HAP-1 (cell line): ENCODE results near the gene DIS3L2.

Source experiments
- DNase-seq, 2 experiments: peaks; one replicate each; pipeline ENCODE4 v3.0.0-alpha.2; 2016 to 2020; ENCODE audit warnings: low spot score in 2 of 2
- H3K27me3 ChIP-seq: fragments of 250-450 bp; sonication (Bioruptor Pico); 2 replicates; pipeline ENCODE4 v1.5.1; 2020; ENCODE audit warnings: low read depth, mild to moderate bottlenecking, moderate library complexity
- H3K36me3 ChIP-seq: fragments of 250-450 bp; sonication (Bioruptor Pico); replicated peaks from 2 replicates; pipeline ENCODE4 v1.5.1; 2020; ENCODE audit warnings: mild to moderate bottlenecking
- H3K4me1 ChIP-seq: fragments of 250-450 bp; sonication (Bioruptor Pico); 2 replicates; pipeline ENCODE4 v1.5.1; 2020; ENCODE audit warnings: mild to moderate bottlenecking
- H3K4me3 ChIP-seq: fragments of 250-450 bp; sonication (Bioruptor Pico); 2 replicates; pipeline ENCODE4 v1.5.1; 2020; ENCODE audit warnings: mild to moderate bottlenecking, moderate library complexity
- H3K9me3 ChIP-seq: fragments of 250-450 bp; sonication (Bioruptor Pico); 2 replicates; pipeline ENCODE4 v1.5.1; 2020; ENCODE audit warnings: mild to moderate bottlenecking, moderate library complexity
- in situ Hi-C: fragments of 300-500 bp; cut with MboI; formaldehyde crosslinking; loops from 3 replicates; pipeline ENCODE4 v1.14.3; 2020; ENCODE audit warnings: low sequenced_read_pairs, inconsistent platforms, mixed read lengths

Gene DIS3L2

DNA sequence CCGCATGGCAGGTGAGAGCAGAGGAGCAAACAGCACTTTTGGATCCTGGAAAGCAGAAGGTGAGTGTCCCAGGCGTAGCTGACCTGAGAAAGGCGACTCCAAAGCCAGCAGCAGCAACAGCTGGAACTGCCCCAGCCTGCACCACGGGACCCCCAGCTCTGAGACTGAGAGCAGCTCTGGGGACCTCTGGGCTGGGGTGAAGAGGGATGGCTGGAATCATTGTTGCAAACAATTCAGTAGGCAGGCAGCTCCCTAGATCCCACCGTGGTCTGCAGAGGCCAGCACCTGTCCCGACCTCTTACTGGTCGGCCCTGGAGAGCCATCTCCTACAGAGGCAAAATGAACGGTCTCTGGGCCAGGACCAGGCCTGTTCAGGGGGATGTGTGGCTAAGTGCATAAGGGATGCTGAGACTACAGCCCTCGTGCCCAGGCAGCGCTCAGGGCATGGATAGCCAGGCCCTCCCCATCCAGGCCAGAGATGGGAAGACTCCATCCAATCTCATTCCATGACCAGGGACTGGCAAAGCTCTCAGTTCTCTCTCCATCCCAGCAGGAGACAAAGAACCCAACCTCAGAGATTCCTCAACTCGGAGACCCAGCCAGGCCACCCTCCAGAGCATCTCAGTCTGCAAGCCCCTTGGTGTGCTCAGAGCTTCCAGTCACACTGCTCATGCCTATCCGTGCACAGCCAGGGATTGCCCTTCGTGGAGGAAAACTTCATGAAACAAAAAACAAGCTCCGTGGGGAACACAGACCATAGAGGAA, 378.8 kb downstream of the DIS3L2 start:
- in situ Hi-C loops: loop anchor here (5.0 kb wide), 1 partner anchor 92 kb away; no protein-coding TSS in a partner anchor
- no peaks in the 10 kb centered on the region for H3K36me3 ChIP-seq
- H3K27me3 ChIP-seq: no peaks in the 10 kb centered on the region
- H3K4me3 ChIP-seq: no peak overlapping the region
- no peaks in the 10 kb centered on the region for H3K4me1 ChIP-seq
- DNase-seq: no peak
- H3K9me3 ChIP-seq: no peaks in the 10 kb centered on the region

DNA sequence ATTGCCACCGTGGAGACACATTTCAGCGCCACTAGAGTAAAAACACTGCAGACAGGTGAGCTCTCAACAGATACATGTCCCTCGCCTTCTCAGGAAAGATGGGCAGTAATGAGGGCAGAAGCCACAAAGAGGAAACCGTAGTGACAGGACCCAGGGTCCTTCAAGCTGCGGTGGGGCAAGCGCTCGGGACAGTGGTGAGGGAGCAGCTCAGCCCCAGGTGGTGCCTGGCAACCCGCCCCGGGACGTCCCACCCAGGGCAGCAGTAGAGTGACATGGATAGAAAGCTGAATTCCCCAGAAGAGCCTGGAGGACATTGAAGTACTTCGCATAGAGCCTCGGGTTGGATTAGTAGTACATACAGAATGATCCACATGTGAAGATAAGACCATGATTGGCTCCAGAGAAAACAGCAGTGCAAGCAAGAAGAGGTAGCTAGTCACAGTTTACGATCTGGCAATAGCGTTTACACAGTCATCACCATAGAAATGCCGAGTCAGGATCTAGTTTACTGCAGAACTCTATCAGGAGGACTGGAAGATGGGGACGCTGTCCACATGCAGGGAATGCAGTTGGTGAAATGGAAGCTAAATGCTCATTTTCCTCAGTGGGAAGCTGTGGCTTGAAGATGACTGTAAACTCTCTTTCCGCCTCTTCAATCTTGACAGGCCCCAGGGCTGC, 379.7 kb downstream of the DIS3L2 start:
- in situ Hi-C loops: loop anchor here (5.0 kb wide), 1 partner anchor 91 kb away; no protein-coding TSS in a partner anchor
- no peaks in the 10 kb centered on the region for H3K36me3 ChIP-seq
- no peaks in the 10 kb centered on the region for H3K27me3 ChIP-seq
- no peak for DNase-seq
- no peaks in the 10 kb centered on the region for H3K4me1 ChIP-seq
- no peaks in the 10 kb centered on the region for H3K9me3 ChIP-seq
- no peak overlapping the region for H3K4me3 ChIP-seq

GRCh38 chr2:232341739-232342126, 380.2 kb downstream of the DIS3L2 start:
- no peaks in the 10 kb centered on the region for H3K36me3 ChIP-seq
- in situ Hi-C loops: loop anchor here (5.0 kb wide), 1 partner anchor 91 kb away; no protein-coding TSS in a partner anchor
- H3K4me3 ChIP-seq: no peak overlapping the region
- DNase-seq: no peak
- no peaks in the 10 kb centered on the region for H3K4me1 ChIP-seq
- no peaks in the 10 kb centered on the region for H3K27me3 ChIP-seq
- no peaks in the 10 kb centered on the region; the same call in 1 of the 2 replicates for H3K9me3 ChIP-seq

DNA sequence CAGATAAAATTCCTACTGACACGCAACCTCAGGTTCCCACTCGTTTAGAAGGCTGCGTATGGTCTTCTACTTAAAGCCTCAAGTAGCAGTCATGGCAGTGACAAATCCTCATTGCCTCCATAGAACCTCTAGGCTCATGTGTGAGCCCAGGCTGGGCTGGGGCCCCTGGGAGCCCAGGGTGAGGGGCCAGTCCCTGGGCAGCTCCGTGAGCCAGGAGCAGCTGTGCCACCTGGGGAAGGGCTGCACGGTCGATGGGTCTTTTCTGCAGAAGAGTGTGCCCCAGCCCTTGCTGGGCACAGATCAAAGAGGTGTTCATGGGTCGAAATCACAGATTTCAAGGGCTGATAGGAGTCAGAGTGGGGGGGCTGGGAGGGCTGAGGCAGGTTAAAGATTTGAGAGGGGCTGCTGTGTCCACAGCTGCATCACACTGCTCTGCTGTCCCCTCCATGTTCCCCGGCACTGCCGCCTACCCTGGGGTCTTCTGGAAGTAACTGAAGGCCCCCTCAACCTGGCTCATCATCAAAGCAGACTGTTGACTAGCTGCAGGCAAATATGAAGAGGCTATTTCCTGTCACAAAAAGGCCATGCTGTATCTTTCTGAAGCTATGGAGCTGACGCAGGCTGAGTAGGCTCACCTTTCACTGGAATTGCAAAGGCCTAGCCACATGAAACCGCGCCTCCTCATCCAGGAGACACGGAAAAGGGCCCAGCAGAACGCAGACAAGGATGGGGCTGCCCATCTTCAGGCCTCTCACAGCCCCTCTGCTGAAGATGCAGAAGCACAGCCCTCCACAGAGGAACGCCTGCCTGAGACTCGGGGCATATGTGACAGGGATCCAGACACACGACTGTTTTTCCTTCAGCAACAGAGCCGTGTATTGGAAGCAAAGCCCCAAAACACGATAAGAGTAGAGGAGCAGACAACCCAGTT, 381.4 kb downstream of the DIS3L2 start:
- no peaks in the 10 kb centered on the region for H3K4me1 ChIP-seq
- H3K27me3 ChIP-seq: no peaks in the 10 kb centered on the region
- in situ Hi-C loops: loop anchor here (5.0 kb wide), 1 partner anchor 89 kb away; no protein-coding TSS in a partner anchor
- H3K9me3 ChIP-seq: no peaks in the 10 kb centered on the region; the same call in 1 of the 2 replicates
- no peak for DNase-seq
- H3K36me3 ChIP-seq: no peaks in the 10 kb centered on the region
- no peak overlapping the region for H3K4me3 ChIP-seq

DNA sequence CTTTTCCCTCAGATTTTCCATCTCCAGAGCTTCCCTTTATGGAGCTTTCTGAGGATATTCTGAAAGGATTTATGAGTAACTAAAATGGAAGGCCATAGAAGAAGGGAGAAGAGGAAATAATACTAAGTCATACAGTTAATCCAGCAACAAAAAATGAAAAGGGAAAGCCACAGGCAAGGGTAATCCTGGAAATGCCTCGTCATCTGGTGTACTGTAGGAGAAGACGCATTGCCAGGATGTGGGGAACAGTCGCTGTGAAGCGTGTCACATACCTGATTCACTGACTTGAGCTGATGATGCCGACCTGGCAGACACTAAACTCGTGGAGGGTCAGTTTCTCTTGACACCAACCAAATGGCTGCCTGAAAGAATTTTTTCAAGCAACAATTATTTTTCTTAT, 382.3 kb downstream of the DIS3L2 start:
- no peaks in the 10 kb centered on the region for H3K4me1 ChIP-seq
- no peaks in the 10 kb centered on the region for H3K27me3 ChIP-seq
- H3K36me3 ChIP-seq: no peaks in the 10 kb centered on the region
- H3K9me3 ChIP-seq: no peaks in the 10 kb centered on the region; the same call in 1 of the 2 replicates
- in situ Hi-C loops: loop anchor here (5.0 kb wide), 1 partner anchor 88 kb away; no protein-coding TSS in a partner anchor
- H3K4me3 ChIP-seq: no peak overlapping the region
- DNase-seq: no peak

DNA sequence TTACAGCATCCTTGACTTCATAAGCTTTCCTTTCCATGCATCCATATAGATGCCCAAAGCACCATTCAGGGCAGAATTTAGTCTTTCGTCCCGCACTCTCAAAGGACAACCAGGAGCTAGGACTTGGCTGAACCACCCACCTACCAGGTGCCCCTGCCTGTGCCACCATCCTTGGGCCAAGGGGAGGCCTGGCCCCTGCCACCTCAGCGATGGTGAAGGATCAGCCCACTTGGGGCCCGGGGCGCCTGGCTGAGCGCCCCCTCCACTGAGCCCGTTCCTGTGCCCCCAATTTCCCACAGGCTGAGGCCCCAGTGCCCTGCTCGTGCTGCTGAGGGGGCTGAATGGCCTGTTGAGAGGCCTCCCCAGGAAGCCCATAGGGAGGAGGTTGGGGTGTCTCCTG, 383.7 kb downstream of the DIS3L2 start:
- Histone ChIP-seq H3K4me3 (no peak overlapping the region), H3K4me1 (no peaks in the 10 kb centered on the region), H3K36me3 (no peaks in the 10 kb centered on the region), H3K27me3 (no peaks in the 10 kb centered on the region; the same call in 1 of the 2 replicates), H3K9me3 (no peaks in the 10 kb centered on the region; the same call in 1 of the 2 replicates)
- no peak for DNase-seq
- in situ Hi-C loops: no loop called here

DNA sequence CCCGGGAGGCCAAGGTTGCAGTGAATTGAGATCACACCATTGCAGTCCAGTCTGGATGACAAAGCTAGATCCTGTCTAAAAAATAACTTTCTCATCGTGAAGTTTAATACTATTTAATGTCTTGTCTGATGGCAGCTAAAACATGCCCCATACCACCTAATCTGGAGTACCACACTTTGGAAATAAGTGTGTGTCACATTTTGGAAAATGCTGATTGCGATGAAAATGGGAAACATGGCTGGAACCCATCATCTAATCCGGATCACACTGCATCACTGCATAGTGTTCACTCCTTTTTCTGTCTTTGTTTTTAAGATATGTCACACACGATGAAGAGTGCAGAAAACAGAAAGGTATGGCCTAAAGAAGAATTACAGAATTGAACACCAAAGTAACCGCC, 385.9 kb downstream of the DIS3L2 start:
- Histone ChIP-seq H3K36me3 (no peaks in the 10 kb centered on the region), H3K4me3 (no peak overlapping the region), H3K27me3 (peaks cover 10% of the 10 kb centered on the region), H3K9me3 (no peaks in the 10 kb centered on the region; the same call in 1 of the 2 replicates), H3K4me1 (no peaks in the 10 kb centered on the region)
- in situ Hi-C loops: no loop called here
- DNase-seq: no peak

- Histone ChIP-seq H3K36me3 (no peaks in the 10 kb centered on the region), H3K9me3 (no peaks in the 10 kb centered on the region; the same call in 1 of the 2 replicates), H3K4me3 (no peak overlapping the region), H3K4me1 (no peaks in the 10 kb centered on the region), H3K27me3 (peaks cover 10% of the 10 kb centered on the region)
- no peak for DNase-seq
- in situ Hi-C loops: no loop called here
Measured at GRCh38 chr2:232348936-232349335, 387.4 kb downstream of the DIS3L2 start.

DNA sequence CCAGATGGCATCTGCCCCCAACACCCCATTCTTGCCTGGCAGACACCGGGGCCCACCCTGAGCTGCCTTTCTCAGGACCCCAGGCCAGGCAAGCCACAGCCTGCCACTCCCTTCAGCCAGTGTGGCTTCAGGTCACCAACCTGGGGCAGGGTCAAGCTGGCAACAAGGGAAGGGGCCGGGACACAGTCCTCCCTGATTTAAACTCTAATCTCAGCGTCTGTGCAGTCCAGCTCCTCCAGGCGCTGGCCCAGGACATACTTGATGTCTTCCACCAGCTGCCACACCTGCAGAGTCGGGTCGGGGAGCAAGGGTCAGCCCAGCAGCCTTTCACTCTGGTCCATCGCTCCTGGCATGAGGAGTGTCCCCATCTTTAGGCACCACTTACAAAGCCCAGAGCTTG, 388.0 kb downstream of the DIS3L2 start:
- H3K27me3 ChIP-seq: peaks cover 10% of the 10 kb centered on the region
- H3K36me3 ChIP-seq: no peaks in the 10 kb centered on the region
- H3K4me1 ChIP-seq: no peaks in the 10 kb centered on the region
- in situ Hi-C loops: no loop called here
- no peak for DNase-seq
- no peak overlapping the region for H3K4me3 ChIP-seq
- no peaks in the 10 kb centered on the region; the same call in 1 of the 2 replicates for H3K9me3 ChIP-seq

DNA sequence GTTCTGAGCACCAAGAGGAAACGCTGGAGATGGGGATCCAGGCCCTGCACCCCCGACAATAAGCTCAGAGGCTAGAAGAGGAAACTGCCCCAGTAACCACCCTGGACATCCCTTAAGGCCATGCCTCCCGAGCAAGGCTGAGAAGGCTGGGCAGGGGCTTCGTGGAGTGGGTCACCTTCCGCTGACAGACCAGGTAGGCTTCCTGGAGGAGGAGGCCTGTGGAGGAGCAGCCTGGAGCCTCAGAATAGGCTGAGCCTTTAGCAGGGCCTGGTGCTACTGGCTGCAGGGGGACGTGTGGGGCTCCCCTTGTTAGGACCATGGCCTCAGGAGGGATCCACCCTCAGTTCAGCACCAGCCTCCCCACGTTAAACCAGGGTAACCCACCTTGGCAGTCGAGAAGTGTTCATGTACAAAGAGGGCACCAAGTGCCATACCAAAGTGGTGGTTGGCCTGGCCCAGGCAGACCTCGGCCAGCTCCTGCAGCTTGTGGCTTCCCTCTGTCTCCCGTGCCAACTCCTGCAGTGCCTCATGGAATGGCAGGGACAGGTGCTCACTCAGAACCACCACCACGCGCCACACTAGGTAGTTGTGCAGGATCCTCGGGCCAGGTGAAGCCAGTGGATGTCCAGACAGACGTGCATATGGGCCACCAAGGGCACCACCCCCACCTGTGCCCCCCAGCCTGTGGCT, 388.6 kb downstream of the DIS3L2 start:
- no peaks in the 10 kb centered on the region for H3K4me1 ChIP-seq
- H3K9me3 ChIP-seq: peaks cover 2% of the 10 kb centered on the region; the same call in 1 of the 2 replicates
- no peak for DNase-seq
- H3K27me3 ChIP-seq: peaks cover 10% of the 10 kb centered on the region
- H3K4me3 ChIP-seq: no peak overlapping the region
- in situ Hi-C loops: no loop called here
- H3K36me3 ChIP-seq: no peaks in the 10 kb centered on the region

DNA sequence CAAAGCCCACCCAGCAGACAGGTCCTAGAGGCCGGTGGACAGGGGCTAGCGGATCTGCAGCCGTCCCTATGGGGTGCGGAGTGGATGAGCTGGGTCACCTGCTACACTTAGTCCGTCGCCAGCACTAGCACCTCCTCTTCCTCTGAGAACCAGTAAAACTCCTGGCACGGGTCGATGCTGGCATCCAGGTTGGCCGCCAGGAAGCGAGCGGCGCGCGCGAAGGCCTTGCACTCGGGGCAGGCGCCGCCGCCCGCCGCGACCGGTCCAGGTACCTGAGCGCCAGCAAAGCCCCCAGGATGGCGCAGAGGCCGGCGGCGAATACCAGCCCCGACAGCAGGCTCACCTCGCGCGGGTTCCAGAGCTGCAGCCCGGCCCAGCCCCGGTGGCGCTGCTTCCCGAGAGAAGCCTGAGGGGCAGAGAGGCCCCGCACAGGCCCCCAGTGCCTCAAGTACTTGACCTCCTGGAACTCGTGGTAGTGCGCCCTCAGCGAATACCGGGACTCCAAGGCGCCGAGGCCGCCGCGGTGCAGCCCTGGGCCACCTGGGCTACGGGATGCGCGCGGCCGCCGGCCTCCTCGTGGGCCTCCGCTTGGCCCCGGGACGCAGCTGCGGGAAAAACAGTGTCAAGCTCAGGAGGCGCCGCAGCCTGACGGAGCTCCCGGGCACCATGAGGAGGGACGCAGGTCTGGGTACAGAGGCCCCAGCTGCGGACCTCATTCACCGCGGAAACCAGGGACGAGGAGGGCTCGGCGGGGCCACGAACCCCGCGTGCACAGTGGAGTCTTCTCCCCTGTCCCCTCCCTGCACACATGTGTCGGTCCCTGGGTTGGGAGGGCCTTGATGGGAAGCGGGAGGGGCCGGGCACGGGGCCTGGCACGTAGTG, 389.5 kb downstream of the DIS3L2 start:
- no peaks in the 10 kb centered on the region for H3K36me3 ChIP-seq
- in situ Hi-C loops: no loop called here
- no peak for DNase-seq
- H3K4me1 ChIP-seq: no peaks in the 10 kb centered on the region
- peaks cover 10% of the 10 kb centered on the region for H3K27me3 ChIP-seq
- peaks cover 2% of the 10 kb centered on the region; the same call in 1 of the 2 replicates for H3K9me3 ChIP-seq
- no peak overlapping the region for H3K4me3 ChIP-seq
